ENCODE data around the gene SCN4A.

Gene SCN4A

DNA sequence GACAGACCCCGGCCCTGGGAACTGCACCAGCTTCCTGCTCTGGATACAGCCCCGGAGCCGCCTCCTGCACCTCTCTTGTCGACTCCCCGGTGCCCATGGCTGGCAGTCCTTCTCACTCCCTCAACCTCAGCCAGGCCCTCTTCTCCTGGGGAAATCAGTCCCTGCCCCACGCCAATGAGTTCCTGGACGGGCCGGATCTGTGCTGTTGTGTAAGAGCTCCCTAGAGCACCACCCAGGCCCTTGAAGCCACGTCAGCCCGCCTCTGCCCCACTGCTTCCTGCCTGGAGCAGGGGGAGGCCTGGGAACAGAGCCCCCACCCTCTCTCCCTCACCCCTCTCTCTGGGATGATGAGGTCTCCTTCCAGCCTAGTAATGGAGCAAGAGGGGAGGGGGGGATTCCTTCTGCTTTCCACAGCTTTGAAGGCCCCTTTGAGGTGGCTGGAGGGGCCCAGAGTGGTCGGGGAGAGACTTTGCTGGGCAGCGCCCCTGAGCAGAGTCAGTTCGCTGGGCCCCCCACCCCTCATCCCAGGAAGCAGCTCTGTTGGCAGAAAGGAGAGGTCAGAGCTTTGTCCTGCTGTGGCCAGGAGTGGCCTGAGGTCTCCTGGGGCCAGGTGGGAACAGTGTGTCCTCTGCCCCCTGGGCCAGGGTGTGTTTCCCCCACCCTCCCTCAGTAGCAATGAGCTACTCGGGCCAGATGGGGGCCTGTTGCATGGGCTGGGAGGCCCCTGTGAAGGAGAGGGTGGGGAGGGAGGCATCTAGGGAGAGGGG is 29.2 kb upstream of the SCN4A start:
- no peak for DNase-seq

DNA sequence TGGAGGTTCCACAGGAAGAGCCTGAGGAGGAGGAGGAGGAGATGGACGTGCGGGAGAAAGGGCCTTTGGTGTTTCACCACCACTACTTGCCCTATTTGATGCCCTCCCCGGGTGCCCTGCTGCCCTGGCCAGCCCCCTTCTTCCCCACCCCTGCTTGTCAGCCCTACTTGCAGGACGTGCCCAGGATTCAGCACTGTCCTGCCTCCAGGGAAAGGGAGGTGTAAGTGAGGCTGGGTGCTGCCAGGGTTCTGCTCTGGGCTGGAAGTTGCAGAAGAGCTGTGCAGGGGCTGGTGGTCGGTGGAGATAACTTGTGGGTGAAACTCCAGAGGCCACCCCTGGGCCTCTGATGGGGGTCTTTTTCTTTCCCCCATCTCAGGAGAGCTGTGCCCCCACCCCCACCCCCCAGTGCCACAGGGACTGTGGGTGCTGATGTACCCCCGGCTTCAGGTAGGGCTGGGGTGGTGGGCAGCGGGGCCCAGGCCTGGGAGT is 28.4 kb upstream of the SCN4A start:
- no peak for DNase-seq

DNA sequence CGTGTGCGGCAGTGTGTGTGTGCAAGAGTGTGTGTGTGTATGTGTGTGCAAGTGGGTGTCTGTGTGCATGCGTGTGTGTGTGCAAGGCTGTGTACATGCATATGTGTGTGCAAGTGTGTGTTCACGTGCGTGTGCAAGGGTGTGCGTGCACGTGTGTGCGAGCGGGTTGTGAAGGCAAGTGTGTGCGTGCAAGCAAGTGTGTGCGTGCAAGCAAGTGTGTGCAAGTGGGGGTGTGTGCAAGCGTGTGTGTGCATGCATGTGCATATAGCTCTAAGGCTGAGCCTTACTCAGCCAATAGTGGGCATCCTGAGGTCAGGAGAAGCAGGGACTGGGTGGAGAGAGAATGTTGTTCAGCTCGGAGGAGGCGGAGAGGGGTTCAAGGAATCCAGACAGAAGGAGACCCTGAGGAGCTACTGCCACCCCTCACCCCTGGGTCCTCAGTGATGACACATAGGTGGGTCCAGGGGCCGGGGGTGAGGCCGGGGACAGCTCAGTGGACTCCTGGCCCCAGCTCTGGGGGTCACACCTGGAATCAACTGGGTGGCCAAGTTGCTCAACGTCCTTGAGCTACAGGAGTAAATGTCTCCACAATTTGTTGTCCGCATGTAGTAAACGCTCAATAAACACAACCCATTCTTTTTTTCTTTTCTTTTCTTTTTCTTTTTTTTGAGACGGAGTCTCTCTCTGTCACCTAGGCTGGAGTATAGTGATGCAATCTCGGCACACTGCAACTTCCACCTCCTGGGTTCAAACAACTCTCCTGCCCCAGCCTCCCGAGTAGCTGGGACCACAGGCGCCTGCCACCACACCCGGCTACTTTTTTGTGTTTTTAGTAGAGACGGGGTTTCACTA is 27.2 kb upstream of the SCN4A start:
- DNase-seq: no peak

DNA sequence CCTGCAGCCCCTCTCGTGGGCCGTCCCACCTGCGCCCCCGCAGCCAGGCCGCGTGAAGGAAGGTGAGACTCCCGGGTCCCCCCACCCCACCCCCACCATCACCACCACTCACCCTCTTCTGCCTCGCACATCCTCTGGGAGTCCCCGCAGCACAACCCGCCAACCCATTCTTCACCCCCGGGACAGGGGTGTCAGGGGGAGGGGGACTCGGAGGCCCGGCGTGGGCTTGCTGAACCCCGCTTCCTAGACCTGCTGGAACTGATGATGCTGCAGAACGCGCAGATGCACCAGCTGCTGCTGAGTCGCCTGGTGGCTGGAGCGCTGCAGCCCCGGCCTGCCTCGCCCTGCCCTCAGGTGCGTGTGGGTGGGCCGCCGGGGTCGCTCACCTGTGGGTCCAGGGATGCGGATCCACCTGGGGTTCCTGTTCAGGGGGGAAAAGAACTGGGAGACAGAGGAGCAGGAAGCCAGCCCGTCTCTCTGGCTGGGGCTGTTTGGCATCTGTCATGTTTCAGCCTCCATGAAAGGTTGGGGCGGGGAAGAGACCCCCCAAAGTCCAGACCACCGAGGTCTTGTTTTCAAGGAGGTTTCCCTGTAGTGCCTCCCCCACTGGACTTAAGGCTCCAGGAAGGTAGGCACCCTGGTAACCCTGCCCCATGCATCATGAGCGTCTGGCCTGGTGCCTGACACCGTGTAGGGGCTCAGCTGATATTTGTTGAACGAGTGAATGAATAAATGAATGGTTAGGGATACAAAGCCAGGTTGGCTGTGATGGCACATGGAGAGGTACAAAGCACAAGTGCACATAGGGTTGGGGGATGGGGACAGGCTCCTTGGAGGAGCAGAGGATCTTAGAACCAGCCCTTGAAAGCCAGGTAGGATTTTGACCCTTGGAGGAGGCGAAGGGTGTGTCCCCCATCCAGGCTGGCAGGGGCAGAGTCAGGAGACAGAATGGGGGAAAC is 26.3 kb upstream of the SCN4A start:
- no peak for DNase-seq

DNA sequence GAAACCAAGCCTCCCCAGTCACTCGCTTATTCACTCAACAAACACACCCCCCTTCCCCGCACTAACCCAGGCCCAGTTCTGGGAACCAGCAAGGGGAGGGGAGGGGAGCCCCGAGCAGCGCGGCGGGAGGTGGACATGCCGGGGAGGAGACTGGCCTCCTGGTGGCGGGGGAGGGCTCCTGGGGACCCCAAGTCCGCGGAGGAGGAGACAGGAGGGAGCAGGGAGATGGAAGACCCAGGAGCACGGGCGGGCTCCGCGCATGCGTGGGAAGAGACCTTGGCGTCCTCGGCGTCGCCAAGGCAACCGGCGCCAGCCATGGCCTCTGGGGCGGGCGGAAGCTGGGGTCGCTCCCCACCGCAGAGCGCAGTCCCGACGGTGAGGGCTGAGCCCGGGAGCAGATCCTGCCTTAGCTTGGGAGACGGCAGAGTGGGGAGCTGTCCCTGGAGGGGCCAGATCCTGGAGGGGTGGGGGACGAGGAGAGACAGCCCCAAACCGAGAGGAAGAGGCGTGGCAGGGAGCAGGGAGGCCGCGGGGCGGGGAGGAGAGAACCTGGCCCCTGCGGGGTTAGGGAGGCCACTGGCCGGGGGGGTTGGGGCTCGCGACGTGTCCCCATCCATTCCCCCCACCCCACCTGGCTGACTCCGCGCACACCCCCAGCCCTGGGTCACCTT is 25.5 kb upstream of the SCN4A start, which contains the start of gene PRR29:
TSS of gene PRR29 (plus strand) at position 302 of the 671 bp plus-strand sequence. CDS start at position 316, 14 bp downstream.
- peak; percentile 67 for DNase-seq

DNA sequence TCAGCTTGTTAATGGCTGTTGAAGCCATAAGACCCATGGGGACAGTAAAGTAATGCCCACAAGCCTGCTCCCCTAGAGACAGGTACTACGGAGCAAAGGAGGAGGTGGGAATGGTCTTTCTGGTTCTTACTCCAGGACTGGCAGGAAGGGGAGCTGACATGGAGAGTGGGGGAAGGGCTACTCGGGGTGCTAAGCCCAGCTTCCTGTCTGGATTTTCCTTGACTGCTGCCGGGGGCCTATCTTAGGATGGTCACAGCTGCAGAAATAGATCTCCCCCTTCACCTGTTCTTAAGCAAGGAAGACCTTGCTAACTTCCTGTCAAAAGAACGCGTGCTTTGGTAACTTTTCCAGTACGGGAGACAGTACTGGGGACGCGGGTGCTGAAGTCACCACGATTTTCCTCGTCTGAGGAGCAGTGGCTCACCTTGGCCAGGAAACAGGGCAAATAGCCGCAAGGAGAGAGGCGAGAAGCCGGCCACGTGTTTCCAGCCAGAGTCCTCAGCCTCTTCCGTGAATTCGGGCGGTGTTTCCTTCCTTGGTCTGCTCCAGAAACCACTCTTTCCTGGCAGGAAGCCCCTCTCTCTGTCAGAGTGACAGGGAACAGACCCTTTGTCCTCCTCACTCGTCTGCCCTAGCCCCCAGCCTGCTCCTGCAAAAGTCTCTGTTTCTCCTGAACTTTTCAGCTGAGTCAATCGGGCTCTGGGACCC is 24.8 kb upstream of the SCN4A start:
- DNase-seq: no peak

DNA sequence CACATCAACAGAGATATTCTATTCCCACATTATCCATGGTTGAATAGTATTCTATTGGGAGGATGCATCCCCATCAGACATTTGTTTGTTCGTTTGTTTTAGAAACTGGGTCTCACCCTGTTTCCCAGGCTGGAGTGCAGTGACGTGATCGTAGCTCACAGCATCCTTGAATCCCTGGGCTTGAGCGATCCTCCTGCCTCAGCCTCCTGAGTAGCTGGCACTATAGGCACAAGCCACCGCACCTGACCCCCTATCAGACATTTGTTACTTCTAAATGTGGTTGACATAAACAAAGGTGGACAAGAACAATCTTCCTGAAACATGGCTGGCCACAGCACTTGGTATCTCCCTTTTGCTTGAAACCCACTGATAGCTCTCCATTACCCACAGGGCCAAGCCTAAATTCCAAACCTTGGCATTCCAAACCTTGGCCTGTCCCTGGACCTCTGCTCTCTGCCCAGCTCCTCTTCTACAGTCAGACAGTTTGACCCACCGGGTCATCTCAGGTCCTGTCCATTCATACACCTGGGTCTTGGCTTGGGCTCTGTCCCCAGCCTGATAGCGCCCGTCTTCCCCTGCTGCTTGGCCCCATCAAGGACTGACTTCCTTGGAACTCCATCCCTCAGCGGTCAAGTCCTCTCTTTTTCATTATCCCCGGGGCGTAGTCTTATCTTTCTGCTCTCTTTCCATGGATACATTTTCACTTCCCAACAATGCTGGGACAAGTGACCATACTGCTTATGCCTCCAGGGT is 23.9 kb upstream of the SCN4A start:
- DNase-seq: no peak

DNA sequence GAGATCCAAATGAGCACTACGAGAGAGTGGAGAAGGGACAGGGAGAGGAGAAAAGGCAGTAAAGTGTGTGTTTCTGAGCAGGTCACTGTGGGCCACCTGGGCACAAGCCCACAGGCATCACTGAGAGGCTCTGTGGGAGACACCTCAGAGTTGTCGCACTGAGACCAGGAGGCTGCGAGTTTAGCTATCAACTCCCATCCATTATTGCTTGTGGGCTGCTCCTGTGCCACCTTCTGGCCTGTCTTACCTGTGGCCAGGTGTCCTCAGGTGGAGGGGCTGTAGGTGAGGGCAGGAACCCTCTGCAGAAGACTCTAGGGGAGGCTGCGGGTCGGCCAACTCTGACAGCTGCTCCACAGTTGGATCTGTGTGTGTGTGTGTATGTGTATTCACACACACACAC is 22.9 kb upstream of the SCN4A start:
- DNase-seq: no peak

DNA sequence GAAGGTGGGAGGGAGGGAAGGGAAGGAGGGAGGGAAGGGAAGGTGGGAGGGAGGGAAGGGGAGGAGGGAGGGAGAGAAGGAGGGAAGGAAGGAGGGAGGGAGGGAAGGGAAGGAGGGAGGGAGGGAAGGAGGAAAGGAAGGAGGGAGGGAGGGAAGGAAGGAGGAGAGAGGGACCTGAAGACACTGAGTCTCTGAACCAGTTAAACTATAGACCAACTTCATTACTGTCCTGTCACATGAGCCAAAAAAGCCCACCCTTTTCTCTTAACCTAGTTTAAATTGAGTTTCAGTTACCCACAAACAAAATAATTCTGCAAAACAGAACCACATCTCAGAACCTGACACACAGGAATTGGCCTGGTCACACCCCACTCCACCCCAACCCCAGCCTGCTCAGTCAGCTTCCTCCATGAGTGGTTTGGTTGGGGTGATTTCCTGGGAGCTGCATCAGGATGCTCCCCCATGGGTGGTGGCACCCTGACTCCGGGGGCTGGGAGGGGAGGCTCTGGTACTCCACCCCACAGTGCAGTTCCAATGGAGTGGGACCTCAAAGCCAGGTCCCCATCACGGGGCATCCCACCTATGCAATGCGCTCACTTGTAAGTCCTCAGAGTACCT is 20.8 kb upstream of the SCN4A start:
- DNase-seq: no peak

DNA sequence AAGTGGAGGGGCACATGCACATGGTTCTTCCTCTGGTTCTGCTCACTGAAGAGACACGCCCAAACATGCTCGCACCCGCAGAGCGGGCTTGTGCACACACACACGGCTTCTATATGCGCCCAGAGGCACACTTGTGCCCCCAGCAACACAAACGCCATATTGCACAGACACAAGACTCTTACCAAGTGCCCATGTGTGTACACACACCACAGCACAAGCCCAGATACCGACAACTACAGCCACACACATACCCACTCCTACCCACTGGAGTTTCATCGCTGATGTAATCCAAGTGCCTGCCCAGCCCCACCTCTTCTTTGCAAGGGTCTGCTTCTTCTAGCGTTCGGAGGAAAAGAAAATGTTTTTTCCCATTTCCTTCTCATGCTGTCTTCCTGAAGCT is 18.9 kb upstream of the SCN4A start:
- no peak for DNase-seq

DNA sequence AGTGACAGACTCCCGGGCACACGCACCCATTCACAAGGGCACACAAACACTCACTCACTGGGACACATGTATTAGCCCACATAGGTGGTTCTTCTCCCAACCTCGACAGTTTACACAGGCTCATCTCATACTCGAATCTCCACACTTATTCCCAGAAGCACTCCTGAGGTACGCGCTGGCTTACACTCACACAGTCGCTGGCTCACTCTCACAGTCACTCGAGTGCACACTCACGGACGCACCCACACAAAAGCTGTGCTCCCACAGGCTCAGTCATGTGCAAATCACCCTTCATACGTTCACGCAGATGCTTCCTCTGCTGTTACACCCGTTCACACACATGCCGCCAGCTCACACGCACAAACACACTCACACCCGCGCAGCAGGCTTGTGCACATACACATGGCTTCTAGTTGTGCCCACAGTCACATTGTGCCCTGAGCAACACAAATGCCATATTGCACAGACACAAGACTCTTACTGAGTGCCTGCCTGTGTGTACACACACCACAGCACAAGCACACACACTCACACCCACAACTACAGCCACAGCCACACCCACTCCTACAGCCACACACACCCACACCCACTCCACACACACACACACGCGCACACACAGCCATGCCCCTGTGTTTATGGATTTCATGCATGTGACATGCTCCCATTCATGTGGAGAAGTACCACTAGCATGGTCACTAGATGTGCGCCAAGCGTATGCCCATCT is 17.1 kb upstream of the SCN4A start:
- no peak for DNase-seq

DNA sequence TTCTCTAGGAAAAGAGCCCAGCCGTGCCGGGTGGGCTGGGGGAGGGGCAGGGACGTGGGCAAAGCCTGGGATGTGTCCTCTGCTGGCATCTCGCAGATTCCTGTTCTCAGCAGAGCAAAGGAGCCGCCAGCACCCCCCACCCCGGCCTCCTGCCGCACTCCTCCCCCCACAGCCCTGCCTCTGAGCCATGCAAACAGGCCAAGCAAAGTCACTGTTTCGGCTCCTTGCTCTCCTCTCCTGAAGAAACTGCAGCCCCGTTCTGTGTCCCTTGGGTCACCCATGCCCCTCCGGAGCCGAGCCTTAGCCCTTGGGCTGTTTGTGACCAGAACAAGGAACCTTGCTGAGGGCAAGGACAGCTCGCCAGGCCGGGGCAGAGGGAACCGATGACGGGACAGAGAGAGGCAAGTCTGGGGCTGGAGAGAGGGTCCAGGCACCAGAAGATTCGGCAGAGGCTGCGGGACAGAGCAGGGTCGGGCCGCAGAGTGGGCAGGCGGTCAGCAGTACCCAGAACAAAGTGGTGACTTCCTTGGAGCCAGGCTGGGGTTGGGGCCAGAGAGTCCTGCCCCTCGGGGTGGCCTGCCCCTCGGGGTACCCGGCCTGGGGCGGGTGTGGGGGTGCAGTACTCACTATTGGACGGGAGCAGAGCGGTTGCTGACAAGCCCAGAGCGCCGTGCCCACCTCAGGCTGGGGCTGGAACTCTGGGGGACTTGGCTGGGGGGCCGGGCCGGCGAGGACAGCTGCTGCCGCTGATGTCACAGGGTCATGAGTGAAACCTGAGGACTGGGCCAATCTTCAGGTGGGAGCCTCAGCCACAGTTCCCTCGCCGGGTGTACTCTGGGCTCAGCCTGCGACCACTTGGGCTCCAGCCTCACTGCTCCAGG is 16.3 kb upstream of the SCN4A start:
- DNase-seq: no peak

DNA sequence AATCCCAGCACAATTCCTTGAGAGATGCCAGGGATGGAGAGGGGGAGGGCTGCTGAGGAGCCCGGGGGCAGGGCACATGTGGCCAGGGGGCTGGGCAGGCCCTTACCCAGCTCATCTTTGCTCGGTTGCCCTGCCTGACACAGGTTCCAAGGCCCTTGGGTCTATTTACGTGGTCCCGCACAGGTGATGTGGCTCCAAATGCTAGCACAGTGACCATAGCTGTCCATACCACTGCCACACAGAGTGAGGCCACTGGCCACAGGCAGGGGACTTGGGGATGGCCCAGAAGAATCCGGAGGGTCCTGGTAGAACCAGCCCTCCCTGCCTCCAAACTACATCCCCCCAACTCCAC is 15.4 kb upstream of the SCN4A start:
- no peak for DNase-seq

DNA sequence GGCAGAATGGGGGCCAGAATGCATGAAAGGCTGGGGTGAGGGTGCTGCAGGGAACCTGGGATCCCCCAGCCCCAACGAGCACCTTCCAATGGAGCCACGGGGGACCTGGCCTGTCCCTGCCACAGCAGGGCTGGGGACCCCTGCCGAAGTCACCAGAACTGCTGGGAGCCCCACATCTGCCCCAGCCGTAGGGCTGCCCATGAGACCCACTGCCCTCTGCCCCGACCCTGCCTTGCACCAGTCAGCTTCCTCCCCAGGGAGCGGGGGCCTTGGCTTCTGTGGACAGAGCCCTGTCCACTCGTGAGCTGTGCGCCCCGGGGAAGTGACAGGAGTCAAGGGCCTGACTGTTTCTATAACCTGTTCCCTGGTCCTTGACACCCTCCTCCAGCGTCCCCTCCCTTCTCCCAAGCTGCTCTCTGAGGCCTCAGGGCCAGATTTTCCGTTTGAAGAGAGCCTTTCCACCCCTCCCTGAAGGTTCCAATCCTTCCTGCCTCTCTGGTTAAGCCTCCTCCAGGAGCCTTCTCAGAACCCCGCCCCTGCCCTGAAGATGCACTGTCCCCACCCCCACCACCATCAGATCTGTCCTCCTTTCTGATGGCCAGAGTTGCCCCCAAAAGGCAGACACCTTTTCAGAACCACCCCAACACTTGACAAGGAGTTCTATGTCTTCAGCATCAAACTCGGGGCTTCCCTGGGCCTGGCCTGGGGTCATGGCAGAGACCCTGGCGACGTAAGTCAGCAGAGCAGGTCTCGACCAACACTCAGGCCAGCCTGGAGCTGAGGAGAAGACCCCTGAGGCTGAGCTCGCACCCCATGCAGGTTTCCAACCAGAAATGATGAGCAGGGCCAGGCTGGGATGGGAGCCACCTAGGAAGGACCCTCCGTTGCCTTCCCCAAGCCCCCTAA is 14.8 kb upstream of the SCN4A start:
- no peak for DNase-seq

DNA sequence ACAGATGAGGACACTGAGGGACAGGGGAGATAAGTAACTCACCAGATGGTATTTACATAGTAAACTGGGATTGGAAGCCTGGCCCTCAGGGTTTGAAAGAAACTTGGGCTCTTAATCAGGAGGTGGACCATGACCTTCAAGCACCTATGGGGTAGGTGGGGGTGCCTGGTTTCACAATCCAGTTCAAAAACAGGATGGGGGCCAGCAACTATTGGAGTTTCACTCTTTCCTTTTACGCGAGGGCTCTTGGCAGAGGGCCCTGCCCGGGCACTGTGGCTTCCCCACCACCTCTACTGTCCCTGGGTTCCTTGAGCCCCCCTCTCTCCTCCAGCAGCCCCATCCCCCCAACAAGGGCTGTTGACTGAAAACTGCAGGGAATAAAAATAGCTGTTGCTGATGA is 14.1 kb upstream of the SCN4A start:
- DNase-seq: no peak

DNA sequence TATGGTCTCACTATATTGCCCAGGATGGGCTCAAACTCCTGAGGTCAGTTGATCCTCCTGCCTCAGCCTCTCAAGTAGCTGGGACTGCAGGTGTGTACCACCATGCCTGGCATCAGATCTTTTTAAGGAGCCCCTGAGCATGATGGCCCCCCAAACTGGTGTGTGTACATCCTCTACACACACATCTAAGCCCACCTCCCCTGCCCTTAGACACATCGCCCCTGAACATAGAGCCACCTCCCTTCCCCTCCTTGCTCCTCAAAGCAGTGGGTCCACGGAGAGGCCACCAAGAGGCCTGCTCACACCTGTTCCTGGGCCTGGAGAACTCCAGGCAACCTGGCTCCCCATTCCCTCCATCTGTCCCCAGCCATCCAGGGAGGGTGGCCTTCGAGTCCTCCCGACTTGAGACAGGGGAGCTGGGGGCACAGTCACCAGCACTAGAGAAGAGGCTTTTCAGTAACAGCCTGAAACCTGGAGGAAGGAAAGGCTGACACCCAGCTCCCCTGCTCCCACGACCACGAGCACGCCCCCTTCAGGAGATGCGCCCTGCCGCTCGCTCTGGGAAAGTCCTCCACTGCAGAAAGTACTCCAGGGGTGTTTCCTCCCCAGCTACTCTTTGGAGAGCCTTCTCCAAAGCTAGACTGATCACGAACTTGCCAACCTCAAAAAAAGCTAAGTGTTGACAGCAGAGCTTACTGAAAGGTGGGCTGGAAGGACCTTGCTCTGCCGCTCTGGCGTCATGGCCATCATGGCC is 12.8 kb upstream of the SCN4A start:
- no peak for DNase-seq
